DMS 273 (cell line): ENCODE measurements around the gene SLC6A7.

ENCODE experiments used
- DNase-seq: peaks from one replicate; lab custom pipeline; 2025; ENCODE audit not compliant: unreplicated experiment; lab: John Stamatoyannopoulos, UW

The SLC6A7 gene

DNA sequence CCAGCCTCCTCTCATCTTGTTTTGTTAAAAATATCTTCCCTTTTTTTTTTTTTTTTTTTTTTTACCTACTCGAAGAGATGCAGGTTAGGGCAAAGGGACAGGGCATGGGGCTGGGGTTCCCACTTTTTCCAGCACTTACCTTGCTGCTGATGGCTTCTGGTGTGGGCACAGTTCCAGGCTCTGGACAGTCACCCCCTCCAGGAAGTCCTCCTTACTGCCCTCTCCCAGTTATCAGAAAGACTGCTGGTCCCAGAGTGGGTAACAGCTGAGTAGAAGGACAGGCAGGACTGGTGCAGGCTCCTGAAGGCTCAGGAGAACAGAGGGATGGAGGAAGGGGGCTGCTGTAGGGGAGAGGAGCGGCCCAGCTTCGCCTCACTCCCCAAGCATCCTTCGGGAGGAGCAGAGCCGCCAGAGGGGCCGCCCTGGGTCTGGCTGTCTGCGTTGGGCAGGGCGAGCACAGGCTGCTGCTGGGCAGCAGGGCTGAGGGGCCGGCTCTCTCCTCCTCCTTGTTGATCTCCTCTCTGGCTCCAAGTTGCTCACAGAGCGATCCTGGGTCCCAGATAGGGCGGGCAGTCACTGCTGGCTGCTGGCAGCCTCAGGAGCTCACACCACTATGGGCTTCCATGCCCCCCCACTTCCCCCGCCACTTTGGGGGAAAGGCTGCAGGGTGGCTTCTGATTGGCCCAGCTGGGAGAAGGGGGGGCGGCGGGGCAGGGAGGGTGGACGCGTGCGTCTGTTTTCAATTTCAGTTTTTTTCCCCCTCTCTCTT, 34.4 kb upstream of the SLC6A7 start, which contains the start of gene PDGFRB:
PDGFRB (minus strand) TSS at position 588 of the 769 bp plus-strand sequence. CDS start 18,798 bp downstream, outside the sequence.
- peak; percentile 47 for DNase-seq

DNA sequence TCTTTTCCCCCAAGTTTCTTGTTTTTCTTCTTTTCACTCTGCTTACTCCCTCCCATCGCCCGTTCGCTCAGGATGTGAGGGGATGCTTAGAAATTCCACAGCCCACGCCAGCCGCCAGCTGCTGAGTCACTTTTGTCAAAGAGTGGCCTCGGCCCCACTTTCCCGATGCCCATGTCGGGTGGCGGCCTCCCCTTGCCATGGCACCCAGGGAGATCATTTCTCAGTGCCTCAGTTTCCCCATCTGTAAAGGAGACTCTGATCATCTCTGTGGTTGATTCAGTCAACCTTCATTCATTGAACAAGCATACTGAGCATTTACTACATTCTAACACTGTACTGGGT, 33.9 kb upstream of the SLC6A7 start:
- DNase-seq: no peak

DNA sequence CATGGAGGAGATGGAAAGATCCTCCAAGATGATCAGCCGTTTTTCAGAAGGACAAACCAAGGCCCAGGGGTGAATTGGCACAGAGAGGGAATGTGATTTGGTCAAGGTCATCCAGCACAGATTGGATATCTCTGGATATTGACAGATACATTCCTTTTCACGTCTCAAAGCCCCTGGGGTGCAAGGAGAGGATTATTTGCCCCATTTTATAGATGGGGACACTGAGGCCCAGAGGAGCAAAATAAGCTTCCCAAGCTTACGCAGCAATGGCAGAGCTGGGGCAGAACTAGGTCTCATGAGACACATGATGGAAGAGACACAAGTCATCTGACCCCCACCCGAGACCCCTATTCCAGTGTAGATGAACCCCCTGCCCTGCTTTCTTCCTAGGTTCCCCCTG, 33.3 kb upstream of the SLC6A7 start:
- DNase-seq: no peak

DNA sequence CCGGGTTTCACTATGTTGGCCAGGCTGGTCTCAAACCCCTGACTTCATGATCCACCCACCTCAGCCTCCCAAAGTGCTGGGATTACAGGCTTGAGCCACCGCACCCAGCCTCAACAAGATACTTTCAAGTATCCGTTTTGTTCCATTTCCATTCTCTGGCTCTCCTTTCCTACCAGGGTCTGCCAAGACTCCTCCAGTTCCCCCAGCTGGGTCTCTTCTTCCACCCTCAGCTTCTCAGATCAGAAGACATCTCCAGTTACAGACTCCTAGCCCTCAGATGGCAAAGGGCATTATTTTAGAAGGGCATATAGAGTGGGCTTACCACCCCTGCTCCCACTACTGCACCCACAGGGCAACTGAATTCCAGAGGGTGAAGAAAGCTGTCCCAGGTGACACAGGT, 32.7 kb upstream of the SLC6A7 start:
- DNase-seq: no peak

DNA sequence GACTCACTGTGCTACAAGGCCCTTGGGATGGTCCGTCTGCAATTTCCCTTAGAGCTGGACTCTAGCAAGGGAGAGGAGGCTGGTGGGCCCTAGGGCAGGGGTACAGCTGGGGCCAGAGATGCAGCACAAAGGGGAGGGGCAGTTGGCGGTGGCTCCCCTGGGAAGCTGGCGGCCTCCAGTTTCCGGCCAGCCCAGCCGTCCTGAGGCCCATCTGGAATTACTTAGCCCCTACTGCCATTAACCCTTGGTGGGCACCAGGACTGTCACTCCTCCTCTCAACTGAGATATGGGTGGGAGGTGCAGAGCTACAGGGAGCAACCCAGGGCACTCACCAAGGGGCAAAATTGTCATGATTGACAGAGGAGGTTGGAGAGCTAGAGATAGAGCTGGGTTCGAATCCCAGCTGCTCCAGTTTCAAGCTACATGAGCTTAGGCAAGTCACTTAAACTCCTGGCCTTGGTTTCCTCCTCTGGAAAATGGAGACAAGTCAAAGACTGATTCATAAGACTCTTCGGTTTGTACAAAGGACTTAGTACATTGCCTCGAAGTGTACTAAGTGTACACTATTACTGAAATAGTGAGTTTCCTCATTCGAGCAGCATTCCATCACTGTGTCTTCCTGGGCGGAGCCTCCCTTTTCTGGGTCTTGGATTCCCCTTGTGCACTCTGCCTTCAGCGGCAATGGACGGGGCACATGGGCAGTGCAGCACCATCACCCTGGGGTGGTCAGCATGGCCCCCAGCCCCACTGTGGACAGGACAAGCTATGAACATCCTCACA, 31.5 kb upstream of the SLC6A7 start:
- no peak for DNase-seq

DNA sequence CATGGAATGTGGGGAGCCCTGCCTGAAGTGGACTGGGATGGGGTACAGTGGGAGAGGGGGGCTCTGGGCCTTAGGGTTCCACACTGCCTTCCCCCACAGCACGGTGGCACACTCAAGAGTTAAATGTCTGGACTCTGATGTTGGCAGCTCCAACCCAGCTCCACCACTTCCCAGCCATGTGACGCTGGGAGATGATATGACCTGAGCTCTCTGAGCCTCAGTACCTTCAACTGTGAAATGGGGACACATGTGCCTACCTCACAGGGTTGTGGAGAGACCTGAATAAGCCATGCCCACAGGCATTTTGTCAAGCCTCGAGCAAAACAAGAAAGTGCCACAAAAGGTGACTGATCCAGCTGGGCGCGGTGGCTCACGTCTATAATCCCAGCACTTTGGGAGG, 30.8 kb upstream of the SLC6A7 start:
- no peak for DNase-seq

DNA sequence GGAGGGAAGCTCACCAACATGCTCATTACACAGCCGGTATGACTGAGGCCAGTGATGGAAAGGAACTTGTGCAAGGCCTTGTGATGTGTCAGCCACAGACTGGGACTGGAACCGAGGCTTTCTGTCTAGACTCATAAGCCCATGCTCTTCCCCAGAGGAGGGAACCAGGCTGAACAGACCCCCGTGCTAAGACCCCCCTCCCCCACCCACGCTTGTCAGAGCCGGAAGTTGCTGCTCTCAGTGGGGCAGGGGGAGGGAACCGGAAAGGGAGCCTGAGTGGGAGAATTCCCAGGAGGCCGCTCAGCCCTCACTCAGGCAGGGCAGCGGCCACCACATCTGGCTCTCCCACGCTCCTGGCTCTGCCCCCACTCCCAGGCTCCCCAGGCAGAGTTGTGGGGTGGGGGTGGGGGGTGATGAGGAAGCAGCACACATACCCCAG, 30.1 kb upstream of the SLC6A7 start:
- no peak for DNase-seq

DNA sequence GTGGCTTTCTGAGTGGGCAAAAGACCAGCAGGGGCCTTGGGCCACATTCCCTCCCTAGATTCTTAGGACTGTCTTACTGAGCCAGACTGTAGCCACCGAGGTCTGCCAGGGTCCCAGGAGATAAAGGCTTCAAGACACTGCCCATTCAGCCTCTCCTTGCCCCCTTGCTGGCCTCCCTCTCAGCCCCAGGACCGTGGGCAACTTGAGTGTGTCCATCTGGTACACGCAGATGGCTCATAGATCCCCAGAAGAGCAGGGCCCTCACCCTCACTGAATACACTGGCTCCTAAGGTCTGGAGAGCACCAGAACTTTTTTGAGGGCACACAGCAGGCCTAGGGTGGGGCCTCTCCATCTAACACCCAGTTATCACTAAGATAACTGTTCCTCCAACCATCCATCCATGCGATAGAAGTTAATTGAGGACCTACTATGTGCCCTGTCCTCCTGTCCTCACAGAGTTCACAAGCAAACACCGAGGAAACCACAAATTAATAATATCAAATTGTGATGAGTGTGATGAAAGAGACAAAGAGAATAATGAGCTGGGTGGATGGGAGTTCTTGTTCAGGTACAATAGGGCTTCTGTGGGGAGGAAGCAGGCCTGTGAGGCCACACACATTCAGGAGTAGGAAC, 29.3 kb upstream of the SLC6A7 start:
- no peak for DNase-seq

DNA sequence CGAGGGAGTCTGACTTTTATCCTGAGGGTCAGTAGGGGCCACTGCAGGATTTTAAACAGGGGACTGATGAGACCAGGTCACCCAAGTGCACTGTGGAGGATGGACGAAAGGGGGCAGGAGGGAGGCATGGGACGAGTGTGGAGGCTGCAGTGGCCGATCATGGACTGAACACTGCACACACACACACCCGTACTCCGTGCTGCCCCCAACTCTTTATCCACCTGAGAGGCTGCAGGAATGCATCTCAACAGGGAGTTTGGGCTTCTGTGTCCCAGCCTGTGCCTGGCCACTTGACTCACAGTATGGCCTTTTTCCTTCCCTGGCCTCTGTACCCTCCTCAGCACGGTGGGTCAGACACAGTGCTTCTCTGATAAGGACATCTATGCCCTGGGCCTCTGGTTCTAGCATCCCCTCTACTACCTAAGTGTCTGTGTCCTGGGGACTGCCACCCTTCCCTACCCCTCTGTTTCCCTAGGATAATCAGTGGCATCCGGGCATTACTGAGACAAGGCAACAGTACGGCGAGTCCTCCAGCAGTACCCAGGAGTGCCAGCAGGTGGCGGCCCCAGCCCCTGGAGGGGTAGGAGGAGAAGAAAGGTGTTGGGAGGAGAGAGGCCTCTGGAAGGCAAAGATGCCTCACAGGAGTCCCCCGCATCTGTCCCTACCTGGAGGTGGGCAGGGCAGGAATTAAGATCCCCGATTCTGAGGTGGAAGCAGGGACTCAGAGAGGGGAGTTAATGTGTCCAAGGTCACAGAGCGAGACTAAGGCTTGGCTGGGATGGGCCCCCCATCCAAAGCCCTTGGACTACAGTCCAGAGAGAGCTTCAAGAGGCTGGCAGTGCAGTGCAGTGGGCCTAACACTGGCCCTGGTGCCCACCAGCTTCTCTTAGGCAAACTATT, 28.4 kb upstream of the SLC6A7 start:
- DNase-seq: peak; percentile 89

DNA sequence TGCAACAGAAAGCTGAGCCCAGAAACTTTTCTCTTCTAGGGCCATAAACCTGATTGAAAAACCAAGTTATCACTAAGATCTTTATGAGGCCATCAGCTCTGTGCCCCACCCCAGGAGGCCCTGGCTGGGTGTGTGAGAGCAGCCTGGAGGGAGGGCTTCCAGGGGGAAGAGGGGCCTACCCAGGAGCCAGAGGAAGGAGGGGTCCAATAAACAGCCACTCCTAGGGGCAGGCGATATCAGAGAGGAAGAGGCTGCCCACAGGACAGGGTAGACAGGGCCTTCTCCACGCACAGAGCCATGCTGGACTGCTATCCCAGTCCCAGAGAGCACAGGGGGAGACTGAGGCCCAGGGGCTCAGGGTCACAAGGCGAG, 27.7 kb upstream of the SLC6A7 start:
- no peak for DNase-seq

DNA sequence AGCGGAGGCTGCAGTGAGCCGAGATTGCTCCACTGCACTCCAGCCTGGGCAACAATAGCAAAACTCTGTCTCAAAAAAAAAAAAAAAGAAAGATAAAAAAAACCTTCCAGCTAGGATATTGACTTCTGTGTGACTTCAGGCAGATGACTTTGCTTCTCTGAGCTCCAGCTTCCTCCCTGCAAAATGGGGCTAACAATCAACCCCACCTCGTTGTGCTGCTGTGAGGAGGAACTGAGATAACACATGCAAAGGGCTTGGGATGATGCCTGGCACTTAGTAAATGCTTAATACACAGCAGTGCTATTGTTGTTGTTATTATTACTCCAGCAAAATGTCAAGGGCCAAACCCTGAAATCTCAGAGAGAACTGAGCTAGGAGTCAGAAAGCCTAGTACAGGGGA, 26.8 kb upstream of the SLC6A7 start:
- DNase-seq: no peak

DNA sequence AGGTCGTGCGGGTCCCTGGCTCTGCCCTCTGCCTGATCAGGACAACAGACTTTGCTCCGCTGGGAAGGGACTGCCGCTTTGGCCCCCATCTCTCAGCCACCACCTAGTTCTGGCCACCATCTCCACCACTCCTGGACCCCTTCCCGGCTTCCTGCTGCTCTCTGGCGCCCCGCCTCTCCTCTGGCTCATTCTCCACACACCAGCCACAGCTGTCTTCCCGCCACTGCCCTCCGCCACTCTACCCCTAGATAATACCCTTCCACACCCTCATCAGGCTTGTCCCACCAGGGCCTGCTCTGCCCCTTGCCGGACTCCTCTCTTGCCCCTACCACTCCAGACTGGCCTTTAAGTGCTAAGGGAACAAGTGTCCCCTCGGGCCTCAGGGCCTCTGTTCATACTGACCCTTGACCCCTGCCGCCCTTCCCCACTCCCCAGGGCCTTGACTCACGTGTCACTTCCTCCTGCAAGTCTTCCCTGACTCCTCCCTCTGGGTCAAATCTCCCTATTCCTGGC, 26.3 kb upstream of the SLC6A7 start:
- DNase-seq: peak; percentile 51

DNA sequence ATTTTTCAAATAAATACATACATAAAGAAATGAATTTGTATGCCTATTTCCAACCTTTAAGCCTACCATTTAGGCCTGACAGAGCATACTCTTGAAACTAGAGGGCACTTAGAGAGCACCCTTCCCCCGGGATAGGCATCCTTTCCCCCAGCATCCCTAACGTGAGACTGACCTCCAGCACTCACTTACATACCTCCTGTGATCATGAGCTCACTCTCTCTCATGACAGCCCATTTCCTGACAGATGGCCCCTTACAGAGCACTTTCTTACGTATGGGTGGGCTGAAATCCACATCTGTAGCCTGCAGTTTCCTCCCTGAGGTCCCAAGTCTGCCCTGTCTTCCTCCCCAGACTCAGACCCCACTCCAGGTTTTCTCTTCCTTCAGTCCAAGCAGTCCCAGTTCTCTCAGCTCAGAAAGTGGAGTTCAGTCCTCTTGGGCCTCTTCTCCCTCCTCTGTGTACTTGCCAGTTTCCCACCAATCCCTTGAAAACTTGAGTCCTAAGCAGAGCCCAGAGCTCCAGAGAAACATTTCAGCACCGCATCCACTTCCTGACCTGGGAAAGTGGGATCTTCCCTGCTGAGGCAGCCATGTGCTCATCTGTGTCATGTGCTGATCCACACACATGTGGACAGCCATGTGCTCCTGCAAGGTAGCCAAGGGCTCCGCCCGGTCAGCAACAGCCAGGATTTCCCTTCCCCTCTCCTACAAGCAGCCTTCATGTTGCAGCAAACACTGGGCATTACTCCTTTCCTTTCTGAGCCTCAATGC, 25.5 kb upstream of the SLC6A7 start:
- DNase-seq: peak; percentile 40

DNA sequence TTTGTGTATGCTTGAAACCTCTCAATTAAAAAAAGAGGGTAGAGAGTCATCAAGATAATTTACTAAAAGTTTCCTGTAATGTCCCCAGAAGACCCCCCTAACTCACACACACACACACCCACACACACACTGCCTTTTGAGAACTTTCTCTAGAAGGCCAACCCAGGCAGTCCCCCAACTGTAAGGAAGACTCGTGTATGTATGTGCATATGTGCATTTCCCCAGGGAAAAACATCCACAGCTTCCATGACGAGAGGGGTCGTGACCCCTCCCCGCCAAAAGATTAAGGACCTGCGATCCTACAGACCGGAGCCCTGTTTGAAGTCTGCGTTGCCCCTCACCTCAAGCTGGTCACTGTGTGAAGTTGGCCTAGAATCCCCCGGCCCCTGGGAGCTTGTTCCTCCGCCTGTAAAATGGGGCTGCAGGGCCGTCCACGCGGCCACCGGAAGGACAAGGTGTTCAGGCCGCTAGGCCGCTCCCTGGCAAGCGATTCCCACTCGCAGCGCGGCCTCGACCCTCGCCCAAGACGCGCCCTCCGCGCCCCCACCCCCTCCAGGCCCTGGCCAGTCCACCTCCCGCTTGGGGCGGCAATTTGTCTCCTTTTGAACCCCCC, 23.7 kb upstream of the SLC6A7 start:
- no peak for DNase-seq

DNA sequence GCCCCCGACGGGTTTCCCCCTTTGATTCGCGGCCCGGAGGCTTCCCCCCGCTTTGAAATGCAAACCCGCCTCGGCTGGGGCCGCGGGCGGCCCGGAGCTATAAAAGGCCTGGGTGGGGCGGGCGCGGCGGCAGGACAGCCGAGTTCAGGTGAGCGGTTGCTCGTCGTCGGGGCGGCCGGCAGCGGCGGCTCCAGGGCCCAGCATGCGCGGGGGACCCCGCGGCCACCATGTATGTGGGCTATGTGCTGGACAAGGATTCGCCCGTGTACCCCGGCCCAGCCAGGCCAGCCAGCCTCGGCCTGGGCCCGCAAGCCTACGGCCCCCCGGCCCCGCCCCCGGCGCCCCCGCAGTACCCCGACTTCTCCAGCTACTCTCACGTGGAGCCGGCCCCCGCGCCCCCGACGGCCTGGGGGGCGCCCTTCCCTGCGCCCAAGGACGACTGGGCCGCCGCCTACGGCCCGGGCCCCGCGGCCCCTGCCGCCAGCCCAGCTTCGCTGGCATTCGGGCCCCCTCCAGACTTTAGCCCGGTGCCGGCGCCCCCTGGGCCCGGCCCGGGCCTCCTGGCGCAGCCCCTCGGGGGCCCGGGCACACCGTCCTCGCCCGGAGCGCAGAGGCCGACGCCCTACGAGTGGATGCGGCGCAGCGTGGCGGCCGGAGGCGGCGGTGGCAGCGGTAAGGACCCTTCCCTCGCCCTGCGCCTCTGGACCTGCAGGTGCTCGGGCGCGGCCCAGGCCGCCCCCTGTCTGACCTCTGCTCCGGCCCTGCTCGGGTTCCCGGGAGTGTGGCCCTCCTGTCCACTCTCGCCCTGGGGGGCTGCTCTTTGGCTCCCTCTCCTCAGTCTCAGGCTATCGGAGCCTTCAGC, 23.0 kb upstream of the SLC6A7 start, which contains the start of gene CDX1:
CDX1 (plus strand) TSS at position 129 of the 862 bp plus-strand sequence; CDS start at position 228, 99 bp downstream.
- DNase-seq: no peak

DNA sequence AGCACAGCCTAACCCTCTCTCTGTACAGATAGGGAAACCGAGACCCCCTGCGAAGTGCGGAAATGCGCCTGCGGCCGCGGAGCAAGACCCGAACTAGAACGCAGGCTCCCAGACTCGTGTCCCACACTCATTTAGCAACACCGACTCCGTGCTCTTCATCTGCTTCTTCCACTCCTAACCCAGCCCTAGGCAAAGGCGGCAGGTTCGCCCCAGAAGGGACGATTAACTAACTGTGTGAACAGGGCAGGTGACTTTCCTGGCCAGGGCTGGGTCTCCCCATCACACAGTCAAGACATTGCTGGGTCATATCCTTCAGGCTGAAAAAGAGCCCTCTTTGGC, 22.4 kb upstream of the SLC6A7 start:
- DNase-seq: no peak

DNA sequence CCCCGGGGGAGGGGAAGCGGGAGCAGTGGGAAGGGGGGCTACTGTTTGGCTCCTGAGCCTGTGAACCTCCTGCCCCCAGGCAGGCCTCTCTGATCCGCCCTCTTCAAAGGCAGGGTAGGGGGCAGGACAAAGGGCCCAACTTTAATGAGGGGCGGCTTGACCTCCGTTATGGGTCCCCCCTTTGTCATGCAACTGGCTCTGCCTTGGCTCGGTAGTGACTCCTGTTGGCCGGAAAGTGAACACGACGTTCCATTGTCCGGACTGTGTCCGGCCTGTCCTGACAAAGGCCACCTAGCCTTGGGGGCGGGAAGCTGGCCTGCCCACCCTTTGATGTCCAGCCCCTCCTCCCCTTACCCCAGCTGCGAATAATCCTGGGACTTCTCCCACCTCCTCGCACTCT, 22.0 kb upstream of the SLC6A7 start:
- DNase-seq: no peak

DNA sequence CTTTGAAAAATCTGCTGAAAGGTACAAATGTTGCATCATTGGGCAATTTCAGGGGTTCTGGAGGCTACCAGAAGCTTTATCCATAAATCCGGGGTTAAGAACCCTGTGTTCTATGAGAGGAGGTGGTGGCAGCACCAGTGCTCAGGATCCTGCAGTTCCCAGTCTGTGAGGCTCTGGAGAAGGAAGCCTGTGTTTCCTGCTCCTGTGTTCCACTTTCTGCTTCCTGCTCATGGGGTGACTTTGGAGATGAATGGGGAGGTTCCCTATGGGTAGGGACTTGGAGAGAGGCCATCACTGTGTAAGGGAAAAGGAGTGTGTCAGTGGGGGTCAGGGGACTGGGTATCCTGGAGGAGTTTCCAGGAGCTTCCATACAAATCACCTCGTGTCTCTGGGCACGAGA, 21.0 kb upstream of the SLC6A7 start:
- DNase-seq: no peak

DNA sequence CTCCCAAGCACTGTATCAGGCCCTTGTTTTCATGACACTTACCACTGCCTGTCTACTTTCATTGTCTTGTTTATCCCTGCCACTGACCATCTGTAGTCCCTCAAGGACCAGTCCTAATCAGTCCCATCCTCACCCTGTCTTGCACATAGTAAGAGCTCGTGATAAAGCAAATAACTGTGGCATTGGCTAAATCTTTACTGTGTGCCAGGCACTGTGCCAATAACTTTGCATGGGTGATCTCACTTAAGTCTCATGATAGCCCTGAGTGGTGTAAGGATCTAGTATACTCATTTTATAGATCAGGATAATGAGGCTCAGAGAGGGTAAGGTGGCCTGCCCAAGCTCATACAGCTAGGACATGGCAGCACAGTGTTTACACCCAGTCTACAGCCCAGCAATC, 17.7 kb upstream of the SLC6A7 start:
- no peak for DNase-seq
